ENCODE data around the gene INKA2.

The INKA2 gene

DNA sequence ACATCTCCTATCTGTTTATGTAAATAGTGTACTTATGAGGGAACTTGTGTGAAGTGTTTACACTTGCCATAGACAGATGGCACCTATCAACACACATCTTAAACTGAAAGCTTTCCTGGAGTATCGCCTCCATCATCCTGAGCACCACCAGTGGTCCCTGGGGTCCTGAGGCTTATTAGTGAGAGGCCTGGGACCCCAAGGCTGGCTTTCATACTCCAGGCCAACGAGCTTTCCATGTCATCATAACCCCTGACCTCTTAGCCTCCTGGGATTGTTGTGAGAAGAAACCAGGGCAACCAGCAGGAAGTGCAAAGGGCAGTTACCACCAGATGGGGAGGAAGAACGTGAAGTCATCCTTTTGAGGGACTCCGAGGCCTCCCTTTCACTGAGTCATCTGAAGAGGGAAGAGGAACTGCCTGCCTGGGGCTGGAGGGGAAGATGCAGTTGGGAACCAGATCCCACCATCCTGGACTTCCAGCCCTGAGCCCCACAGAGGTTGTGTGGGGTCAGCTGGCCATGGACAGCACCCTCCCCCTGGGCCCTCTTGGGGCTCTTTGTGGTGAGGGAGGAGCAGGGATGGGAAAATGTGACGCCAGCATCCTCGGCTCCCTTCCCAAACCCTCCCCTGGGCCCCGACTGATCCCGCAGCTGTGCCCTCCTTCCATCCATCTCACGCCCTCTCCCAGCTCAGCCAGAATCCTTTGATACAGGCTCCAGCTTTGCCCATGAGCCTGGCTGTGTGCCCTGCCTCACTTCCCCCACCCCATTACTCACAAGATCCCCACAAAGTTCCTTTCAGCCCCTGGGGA, 5.8 kb downstream of the INKA2 start:
- no peak for DNase-seq (ENCODE audit: low read depth in 2 of 2)

DNA sequence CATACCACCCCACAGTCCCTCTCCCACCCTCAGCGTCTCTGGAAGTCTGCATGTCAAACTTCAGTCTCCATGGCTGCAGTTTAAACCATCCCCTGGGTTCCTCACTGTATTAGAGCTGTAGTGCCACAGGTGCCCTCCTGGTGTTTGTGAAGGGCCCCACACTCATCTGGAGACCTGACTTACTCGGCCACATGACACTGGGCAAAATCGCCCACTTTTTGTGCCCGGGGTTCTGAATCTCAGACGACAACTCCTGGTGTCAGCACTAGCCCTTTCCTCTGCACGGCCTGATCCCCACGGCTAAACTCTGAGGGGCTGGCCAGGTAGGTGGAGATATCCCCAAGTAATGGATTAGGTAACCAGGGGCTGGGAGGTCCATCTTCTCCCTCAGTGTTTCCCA, 6.5 kb downstream of the INKA2 start:
- no peak for DNase-seq (ENCODE audit: low read depth in 2 of 2)

DNA sequence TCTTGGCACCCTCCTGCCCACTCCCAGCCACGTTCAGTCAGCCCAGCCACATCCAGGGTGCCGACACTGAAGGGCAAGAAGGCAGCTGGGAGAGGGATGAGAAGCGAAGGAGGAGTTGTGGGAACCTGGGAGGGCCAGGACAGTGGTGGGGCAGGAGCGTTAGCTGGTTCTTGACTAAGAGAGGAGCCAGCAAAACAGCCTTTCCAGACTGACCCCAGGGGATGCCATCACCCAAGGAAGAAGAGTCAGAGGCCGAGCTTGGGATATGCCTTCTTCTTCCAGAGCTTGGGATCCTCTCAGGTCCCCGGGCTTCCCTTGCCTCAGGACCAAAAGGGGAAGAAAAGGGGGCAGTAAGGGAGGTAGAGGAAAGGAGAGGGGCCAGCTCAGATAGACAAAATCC, 7.2 kb downstream of the INKA2 start:
- no peak for DNase-seq (ENCODE audit: low read depth in 2 of 2)

DNA sequence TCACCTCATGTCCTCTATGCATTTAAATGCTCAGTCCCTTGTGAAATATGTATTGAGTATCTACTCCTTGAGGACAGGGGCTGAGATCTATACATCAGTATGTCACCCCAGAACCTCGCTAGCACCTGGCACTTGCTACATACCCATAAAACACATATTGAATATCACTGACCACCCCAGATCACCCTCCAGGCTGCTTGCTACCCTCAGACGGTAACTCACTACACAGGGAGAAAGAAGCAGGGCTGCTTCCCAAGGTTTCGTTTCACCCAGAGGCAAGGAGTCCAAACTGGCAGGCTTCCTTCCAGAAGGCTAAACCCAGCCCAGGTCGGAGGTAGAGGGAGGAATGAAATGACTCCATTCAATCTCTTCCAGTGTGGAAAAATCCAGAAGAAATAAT, 8.5 kb downstream of the INKA2 start:
- DNase-seq (ENCODE audit: low read depth in 2 of 2) = no peak

DNA sequence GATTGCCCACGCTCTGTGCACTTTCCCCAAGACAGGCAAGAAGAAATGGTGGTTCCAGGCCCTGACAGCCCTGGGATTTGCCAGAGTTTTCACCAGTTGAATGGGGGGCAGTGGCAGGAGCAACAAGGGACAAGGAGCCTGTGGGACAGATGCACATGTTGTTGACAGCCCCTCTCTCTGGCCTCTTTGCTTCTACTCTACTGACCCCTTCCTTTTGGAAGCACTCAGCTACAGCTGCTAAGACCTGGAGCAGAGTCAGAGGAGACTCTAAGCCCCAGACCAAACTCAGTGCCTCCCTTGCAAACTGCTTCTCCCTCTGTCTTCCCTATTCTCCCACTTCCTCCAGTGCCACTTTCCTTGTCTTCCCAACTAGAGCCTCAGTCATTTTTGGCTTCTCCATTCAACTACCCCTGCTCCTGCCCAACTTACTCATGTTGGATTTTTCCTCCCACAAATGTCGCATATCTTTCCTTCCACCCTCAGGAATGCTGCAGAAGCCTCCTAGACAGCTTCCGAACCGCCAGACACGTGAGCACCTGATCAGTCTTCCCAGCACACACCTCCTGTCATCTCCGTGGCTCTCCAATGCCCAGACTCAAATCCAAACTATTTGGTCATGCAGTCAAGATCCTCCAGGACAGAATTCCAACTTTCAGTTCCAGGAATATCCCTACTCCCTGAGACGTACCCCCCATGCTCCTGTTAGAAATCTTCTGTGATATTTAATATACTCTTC, 9.1 kb downstream of the INKA2 start:
- DNase-seq (ENCODE audit: low read depth in 2 of 2) = no peak

DNA sequence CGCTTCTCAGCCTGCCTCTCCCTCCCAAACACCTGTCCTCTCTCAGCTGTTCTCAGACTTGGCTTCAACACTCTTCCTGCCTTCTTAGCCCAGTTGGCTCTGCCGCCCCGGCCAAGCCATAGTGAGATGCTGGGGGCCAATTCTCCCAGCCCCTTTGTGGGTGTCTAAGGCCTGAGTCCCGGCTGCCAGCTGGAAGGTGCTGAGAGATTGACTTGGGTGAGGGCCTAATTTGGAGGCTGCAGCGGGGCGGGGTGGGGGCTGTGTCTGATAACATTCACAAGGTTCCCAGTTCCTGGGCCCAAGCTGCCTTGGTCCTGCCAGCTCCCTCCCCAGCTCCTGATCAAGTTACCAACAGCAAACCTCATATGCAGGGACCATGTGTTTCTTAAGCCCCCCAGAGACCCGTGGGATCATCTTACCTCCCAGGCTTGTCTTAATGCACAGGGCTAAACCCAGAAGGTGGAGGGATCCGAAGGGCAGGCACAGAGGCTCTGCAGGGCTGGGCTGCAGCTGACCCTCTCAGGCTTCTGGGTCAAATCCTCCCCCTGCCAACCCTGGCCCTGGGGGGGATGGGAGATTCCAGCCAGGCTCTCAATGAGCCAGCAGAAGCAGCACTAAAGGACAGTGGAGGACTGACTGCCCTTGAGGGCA, 9.8 kb downstream of the INKA2 start:
- DNase-seq (ENCODE audit: low read depth in 2 of 2) = no peak

DNA sequence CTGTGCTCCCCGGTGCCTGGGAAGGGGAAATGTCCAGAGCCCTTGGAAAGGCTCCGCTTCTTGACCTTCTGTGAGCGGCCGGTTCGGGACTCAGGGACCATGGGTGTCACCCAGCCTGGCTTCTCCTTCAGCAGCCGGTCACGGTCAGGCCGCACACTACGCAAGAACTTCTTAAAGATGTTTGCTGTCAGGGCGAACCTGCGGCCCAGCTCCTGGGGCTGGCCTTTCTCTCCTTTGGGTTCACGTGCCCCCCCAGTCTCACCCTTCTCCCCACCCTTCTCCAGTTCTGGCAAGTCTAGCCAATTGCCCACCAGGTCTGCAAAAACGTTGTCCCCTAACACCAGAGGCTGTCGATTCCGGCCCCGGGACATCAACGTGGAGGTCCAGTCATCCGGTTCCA, 12.1 kb downstream of the INKA2 start:
- DNase-seq (ENCODE audit: low read depth in 2 of 2) = no peak

DNA sequence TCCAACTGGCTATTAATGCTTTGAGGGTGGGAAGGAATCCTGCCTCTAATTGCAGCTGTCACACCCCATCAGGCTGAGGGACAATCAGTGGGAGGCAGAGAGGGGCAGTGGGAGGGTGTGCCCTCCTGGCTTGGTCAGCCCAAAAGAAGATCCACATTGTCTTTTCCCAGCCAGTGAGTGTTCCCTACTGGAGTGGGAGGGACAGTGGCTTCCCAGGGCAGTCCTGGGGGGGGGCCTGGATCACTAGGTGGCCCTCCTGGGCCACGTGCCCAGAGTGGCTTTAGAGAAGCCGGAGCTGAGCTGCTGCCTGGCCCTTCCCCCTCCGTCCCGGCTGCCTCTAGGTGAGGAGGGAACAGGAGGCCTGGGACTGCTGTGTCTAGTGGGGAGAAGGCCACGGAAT, 14.0 kb downstream of the INKA2 start:
- DNase-seq (ENCODE audit: low read depth in 2 of 2) = no peak

DNA sequence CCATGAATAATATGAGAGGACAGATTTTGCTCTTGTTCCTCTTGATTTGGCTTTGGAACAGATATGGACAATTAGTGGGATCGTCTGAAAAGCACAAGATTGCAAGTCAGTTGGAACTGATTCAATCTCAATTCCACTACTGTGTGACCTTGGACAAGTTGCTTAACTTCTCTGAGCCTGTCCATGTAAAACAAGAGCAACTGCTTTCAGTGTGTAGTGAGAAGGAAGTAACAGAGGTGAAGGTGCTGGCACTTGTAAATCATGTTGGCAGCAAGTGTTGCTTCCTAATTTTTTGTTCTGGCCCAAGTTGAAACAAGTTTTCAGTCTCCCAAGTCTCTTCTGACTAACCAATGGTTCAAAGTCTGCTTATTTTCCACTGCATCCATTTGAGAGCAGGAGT, 15.3 kb downstream of the INKA2 start:
- DNase-seq (ENCODE audit: low read depth in 2 of 2) = no peak

DNA sequence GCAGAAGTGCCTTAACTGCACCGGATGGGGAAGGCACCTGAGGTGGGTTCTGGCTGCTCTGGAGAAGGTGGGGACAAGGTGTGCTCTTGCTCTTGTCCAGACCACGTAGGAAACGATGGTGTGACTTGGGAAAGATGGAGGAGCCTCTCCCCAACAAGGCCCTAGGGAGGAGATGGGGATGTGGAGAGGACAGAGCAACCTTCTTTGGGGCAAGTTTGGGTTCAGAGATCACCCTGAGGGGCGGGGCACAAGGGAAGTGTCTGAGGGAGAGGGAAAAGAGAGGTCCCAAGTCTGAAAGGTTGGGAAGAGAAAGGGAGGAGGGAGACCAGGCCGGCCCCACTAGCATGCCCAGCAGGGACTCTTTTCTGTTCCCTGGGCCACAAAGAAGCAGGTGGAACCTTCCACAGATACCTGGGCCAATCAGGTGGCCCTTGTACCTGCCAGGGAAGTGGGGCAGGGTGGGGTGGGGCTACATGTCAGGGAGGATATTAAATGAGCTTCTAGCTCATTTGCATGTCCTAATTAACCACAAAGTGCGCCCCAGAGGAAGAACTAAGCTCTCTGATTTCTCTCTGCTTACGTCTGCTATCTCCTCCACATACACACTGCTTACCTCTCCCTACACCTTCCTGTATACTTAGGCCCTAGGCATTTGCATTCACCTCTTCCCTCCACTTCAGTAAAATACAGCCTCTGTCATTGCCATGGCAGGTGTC, 15.9 kb downstream of the INKA2 start:
- DNase-seq (ENCODE audit: low read depth in 2 of 2) = no peak

DNA sequence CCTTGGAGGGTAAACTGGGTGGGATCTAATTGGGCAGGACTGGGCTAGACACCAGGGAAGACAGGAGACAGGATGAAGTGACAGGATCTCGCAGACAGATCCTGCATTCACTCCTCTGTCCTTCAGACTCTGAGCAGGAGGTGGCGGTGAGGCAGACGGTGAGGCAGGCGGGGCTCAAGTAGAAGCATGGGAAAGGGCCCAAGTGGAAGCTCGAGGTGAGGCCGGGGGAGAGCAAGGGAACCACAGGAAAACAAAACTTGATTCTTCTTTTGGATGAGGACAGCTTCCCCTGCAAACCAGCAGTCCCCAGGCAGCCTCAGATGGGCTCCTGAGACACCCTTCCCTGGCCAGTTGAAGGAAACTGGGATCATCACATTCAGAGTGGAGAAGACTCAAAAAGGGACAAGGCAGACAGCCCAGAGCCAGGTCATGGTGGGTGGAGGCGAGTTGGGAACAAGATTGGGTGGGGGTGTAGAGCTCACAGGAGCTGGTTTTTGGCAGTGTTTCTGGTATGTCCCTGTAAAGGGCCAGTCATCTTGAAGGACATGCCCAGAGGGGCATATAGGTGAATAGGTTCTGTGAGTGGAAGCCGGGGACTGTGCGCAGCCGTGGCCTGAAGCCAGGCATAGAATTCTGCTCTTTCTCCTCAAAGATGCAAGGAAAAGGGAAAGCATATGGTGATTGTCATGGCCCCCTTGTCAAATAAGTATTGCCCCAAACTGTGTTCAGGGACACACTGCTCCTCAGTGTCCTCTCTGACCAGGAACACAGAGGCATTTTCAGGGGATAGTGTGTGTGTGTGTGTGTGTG, 18.0 kb downstream of the INKA2 start:
- DNase-seq (ENCODE audit: low read depth in 2 of 2) = no peak

DNA sequence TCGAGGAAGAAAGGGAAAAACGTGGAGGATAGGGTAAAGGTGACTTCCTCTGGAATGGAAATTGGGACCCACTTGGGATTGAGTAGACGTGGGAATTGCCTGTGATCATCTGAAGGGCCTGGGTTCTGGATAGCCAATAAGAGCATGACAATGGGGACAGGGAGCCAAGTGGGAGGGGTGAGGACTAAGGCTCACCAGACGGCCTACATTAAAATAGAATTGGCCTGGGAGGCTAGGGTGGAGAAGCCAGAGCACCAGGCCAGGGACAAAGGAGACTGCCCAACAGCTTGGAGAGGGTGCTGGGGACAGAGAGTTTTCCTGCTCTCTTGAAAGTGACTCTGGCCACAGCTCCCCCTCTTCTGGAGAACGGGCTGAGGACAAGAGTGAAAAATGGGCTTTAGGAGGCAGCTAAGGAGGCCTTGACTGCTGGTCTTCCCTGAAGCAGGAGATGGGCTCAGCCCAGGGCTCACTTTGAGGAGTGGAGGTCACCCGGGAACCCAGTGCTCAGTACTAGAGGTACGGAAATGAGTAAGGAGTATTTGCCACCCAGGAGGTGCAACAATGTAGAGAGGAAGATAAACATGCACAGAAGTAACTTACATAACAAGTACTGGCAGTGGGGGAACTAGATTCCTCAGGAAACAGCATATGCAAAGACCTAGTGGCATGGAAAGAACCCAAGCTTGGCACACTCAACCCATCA, 18.8 kb downstream of the INKA2 start:
- DNase-seq (ENCODE audit: low read depth in 2 of 2) = no peak

DNA sequence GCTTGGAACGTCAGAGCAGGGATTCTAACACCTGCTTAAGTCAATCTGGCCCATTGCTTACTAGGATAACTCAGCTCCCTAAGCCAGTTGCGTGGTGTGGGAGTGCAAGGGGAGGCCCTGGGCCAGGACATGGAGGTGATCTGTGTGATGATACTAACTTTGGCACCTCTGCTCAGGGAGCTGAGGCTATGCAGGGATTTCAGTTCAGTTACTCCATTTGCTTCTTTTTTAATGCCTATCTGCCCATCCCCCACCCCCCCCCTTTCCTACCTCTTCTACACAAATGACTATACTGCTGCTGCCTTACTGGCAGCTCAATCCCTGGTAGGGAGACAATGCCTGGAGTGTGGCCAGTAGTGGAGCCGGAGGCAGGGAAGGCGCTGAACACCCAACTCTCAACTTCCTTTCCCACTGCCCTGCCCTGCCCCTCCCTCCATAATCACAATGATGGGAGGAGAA, 19.5 kb downstream of the INKA2 start:
- DNase-seq (ENCODE audit: low read depth in 2 of 2) = no peak

DNA sequence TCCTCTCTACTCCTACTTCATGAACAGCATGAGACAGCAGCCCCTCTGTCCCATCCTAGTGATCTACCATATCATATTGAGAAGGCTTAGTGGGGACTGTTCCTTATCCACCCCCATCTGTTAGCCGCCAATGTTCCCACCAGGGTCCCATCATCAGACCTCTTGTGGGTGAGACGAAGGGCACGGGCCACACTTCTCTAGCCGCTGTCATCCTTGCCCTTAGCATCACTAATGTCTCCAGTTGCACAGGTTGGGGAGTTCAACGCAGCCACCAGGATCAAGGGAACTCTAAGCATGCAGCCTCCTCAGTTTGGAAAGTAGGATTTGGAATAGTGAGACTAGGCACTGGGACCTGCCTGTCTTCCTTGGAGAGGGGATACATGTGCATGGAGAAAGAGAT, 20.1 kb downstream of the INKA2 start:
- DNase-seq (ENCODE audit: low read depth in 2 of 2) = no peak

DNA sequence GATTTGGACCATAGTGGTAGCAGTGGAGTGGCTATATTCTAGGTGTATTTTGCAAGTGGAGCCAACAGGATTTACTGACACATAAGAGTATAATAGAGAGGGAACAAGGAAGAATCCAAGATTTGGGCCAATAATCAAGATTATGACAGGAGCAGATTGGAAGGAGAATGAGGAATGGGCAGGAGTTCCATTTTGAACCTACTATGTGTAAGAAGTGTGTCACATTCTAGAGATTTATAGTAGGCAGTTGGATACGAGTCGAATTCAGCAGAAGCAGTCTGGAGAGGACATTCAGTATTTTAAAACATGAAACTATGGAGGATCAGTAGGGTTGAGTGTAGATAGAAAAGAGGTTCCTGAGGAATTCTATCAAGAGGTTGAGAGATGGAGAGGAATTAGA, 21.7 kb downstream of the INKA2 start:
- DNase-seq (ENCODE audit: low read depth in 2 of 2) = no peak

DNA sequence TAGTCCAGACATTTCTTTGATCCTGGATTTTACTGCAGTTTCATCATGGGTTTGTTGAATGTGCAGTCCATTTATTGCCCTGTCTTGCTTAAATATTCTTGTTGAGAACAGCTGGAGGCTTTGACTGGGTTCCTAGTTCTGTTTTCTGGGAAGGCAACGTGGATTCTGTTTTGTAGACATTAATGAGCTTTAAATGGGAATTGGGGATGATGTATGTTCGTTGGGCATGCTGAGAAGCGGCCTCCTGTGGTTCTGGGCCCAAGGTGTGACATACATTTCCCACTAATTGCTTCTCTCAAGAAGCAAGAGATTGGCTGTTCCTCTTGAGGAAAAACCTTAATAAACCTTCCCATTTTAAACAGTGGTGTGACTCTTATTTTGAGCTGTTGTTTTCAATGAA, 22.9 kb downstream of the INKA2 start:
- no peak for DNase-seq (ENCODE audit: low read depth in 2 of 2)

DNA sequence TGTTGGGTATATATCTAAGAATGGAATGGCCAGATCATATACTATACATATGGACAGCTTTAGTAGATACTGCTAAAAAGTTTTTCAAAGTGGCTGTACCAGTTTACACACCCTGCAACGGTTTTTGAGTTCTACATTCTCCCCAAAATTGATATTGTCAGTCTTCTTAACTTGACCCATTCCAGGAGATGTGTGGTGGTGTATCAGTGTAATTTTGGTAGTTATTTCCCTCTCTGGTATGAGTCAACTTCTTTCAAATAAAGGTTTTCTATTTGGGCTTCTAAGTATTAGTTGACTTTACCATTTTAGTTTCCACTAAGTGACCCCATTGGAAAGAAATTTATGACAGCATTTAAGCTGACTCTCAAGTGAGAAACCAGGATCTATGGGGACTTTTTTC, 29.2 kb downstream of the INKA2 start:
- no peak for DNase-seq (ENCODE audit: low read depth in 2 of 2)

DNA sequence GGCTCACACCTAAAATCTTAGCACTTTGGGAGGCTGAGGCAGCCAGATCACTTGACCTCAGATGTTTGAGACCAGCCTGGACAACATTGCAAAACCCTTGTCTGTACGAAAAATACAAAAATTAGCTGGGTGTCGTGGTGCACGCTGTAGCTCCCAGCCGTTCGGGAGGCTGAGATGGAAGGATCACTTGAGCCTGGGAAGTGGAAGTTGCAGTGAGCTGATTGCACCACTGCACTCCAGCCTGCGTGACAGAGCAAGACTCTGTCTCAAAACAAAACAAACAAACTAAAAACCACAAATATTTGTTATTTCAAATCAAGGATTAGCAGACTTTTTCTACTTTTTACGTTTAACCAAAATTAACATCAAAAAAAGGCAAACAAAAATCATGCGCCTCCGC, 31.3 kb downstream of the INKA2 start:
- no peak for DNase-seq (ENCODE audit: low read depth in 2 of 2)

DNA sequence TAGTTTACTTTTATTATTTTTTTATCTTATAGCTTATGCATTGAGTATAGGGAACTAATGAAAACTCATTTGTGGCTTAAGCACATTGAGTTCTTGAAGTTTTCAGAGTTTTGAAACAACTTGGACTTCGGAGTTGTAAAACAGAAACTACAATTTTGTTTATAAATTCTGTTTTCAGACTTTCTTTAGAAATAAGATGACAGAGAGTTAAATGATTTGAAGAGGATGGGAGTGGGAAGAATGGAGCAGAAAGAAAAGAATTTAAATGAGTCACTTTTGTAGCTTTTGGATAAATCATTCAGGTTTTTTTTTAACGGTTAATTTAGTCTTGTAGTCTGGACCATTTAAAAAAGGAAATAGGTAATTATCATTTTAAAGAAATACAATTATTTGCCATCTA, 32.3 kb downstream of the INKA2 start:
- no peak for DNase-seq (ENCODE audit: low read depth in 2 of 2)

DNA sequence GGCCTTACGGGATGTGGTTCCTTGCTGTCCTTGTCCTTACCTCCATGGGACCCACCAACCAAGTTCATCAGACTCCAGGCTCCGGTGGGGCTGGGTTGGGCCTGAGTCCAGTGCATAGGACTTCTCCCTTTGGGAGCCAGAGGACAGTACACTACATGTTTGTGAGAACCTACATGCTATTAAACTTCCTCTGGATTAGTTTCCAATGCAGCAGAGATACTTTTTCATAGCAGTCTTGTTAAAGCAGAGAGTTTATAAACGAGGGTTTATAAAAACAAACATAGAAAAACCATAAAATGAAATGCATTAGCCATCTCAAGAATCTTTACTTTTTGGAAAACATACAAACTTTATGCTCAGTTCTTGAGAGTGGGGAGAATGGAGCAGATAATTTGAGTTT, 33.4 kb downstream of the INKA2 start:
- no peak for DNase-seq (ENCODE audit: low read depth in 2 of 2)

DNA sequence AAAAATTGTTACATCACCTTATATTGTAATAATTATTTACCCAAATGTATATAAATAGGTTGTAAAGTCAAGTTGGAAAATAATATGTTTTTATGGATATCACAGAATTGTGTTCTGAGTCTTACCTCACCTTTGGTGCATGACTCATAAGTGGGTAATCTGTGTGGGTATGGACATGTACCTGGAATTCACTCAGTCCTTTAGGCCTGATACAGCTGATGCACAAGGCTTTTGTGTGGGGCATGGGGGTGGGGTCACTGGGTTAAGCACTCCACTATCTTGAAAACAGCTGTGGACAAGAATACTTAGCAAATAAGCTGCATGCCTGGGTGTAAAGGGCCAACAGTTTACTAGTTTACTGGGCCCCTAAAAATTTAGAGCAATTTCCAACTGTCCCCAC, 34.4 kb downstream of the INKA2 start:
- no peak for DNase-seq (ENCODE audit: low read depth in 2 of 2)

Measured in stimulated activated CD4-positive, alpha-beta T cell treated with anti-CD3 and anti-CD28 coated beads, Interleukin-4, amount 100 ng/mL, for 48 hours (primary cell).